ENCODE data around the gene RIPPLY1. TPM values are rescaled to one million over a fixed set of nuclear protein-coding genes. Genes with fewer than 3 reads are reported as not detected.

RIPPLY1 gene, protein sequence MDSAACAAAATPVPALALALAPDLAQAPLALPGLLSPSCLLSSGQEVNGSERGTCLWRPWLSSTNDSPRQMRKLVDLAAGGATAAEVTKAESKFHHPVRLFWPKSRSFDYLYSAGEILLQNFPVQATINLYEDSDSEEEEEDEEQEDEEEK
- total RNA-seq (not detected), polyA plus RNA-seq (not detected)
- long read RNA-seq, donor 1 = 0 reads
- long read RNA-seq, donor 2 = 0 reads
- long read RNA-seq, donor 3 = 0 reads
- long read RNA-seq, donor 4 = 0 reads
- long read RNA-seq, donor 5 = 0 reads
- long read RNA-seq, donor 6 = 0 reads
- long read RNA-seq, donor 7 = 0 reads
- long read RNA-seq, donor 8 = 0 reads
- long read RNA-seq, donor 9 = 0 reads
- long read RNA-seq, donor 10 = 0 reads

DNA sequence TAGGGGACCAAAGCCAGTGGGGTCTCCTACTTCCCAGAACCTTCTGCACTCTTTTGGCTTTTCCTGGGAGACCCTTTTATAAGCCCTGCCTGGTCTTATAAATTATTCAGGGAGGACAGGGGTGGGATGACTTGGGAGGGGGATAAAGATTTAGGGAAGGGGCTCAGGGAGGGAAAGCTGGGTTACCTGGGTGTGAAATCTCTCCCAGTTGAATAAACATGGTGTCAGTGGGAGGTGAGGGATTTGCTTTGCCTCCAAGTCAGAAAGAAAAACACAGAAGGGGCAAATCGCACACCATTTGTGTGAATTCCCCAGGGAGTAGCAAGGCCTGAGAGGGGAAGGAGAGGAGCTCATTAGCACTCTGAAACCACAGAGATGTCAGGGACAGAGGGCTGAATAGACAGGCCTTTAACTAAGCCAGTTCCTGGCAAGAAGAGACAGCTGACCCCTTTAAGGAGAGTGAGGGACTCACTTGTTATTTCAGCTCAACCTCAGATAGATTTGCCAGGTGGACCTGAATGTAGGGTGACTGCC, at the start of gene RIPPLY1:
Gene RIPPLY1 (minus strand): TSS at position 51 of the 534 bp plus-strand sequence. CDS start 54 bp downstream, outside the sequence.
- WGBS, 5 donors = 75 to 90% (median 88%) methylated on average over 1 of the region's 1 CpG
- no peak within 1 kb of the TSS for H3K27ac ChIP-seq
- no peak for DNase-seq
- no peaks in the 10 kb centered on the region for H3K9me3 ChIP-seq
- peaks cover 0 to 7% (median 0%) of the 10 kb centered on the region in 3 donors for H3K27me3 ChIP-seq
- no peaks in the 10 kb centered on the region for H3K36me3 ChIP-seq
- H3K4me1 ChIP-seq = no peaks in the 10 kb centered on the region
- H3K4me3 ChIP-seq = no peak within 1 kb of the TSS
- intact Hi-C loops (cut with DNase I; ENCODE audit: low total_unique reads) = no loop called here
- TF ChIP-seq, protein P1, sequence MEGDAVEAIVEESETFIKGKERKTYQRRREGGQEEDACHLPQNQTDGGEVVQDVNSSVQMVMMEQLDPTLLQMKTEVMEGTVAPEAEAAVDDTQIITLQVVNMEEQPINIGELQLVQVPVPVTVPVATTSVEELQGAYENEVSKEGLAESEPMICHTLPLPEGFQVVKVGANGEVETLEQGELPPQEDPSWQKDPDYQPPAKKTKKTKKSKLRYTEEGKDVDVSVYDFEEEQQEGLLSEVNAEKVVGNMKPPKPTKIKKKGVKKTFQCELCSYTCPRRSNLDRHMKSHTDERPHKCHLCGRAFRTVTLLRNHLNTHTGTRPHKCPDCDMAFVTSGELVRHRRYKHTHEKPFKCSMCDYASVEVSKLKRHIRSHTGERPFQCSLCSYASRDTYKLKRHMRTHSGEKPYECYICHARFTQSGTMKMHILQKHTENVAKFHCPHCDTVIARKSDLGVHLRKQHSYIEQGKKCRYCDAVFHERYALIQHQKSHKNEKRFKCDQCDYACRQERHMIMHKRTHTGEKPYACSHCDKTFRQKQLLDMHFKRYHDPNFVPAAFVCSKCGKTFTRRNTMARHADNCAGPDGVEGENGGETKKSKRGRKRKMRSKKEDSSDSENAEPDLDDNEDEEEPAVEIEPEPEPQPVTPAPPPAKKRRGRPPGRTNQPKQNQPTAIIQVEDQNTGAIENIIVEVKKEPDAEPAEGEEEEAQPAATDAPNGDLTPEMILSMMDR (IDR thresholded peaks at IDR 0.05) = no peak
- TF ChIP-seq POLR2A (IDR thresholded peaks at IDR 0.05) (no peak), POLR2AphosphoS5 (IDR thresholded peaks at IDR 0.05) (no peak), EP300 (IDR thresholded peaks at IDR 0.05) (no peak)

DNA sequence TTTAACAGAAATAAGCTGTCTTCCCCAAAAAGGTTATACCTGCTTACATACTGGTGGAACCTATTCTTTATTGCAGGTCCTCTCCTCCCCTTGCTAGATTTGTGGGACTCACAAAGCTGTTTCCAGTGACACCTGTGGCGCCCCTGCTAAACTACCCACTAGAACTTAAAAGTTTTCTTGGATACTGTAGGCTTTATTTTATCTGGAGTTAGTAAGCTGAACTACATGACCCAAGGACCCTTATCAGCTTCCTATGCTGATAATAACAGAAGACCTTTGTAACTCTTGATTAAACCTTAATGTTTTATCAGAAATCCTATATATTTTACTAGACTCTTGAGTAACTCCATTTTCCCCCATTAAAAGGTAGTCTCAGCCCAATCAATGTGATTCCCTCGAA, 49.4 kb upstream of the RIPPLY1 start:
- no peak for DNase-seq
- peaks cover 0 to 4% (median 0%) of the 10 kb centered on the region in 4 donors for H3K4me1 ChIP-seq
- H3K4me3 ChIP-seq = no peak overlapping the region
- WGBS, 5 donors = 48 to 92% (median 57%) methylated on average over 2 of the region's 2 CpGs
- no peak for TF ChIP-seq EP300 (IDR thresholded peaks at IDR 0.05)
- TF ChIP-seq, protein P1 (IDR thresholded peaks at IDR 0.05) = no peak
- no peak for TF ChIP-seq POLR2A (IDR thresholded peaks at IDR 0.05)
- no peak for TF ChIP-seq POLR2AphosphoS5 (IDR thresholded peaks at IDR 0.05)
- no peaks in the 10 kb centered on the region for H3K27me3 ChIP-seq
- no peaks in the 10 kb centered on the region for H3K9me3 ChIP-seq
- no peak overlapping the region for H3K27ac ChIP-seq
- peaks cover 0 to 18% (median 14%) of the 10 kb centered on the region in 4 donors for H3K36me3 ChIP-seq
- intact Hi-C loops (cut with DNase I; ENCODE audit: low total_unique reads) = no loop called here

DNA sequence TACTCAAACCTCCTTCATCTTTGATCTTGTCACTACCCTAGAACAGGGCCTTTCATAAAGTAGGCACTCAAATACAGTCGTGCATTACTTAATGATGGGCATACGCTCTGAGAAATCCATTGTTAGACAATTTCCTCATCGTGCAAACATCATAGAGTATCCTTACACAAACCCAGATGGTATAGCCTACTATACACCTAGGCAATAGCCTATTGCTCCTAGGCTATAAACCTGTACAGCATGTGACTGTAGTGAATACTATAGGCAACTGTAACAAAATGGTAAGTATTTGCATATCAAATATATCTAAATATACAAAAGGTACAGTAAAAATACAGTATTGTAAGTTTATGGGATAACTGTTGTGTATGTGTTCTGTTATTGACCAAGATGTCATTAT, 48.9 kb upstream of the RIPPLY1 start:
- H3K36me3 ChIP-seq = peaks cover 0 to 18% (median 14%) of the 10 kb centered on the region in 4 donors
- intact Hi-C loops (cut with DNase I; ENCODE audit: low total_unique reads) = no loop called here
- no peak overlapping the region for H3K27ac ChIP-seq
- H3K9me3 ChIP-seq = no peaks in the 10 kb centered on the region
- WGBS, 5 donors = 70 to 98% (median 84%) methylated on average over 3 of the region's 3 CpGs
- no peak for DNase-seq
- no peaks in the 10 kb centered on the region for H3K27me3 ChIP-seq
- H3K4me1 ChIP-seq = peaks cover 0 to 4% (median 0%) of the 10 kb centered on the region in 4 donors
- H3K4me3 ChIP-seq = no peak overlapping the region
- TF ChIP-seq EP300 (IDR thresholded peaks at IDR 0.05) = no peak

DNA sequence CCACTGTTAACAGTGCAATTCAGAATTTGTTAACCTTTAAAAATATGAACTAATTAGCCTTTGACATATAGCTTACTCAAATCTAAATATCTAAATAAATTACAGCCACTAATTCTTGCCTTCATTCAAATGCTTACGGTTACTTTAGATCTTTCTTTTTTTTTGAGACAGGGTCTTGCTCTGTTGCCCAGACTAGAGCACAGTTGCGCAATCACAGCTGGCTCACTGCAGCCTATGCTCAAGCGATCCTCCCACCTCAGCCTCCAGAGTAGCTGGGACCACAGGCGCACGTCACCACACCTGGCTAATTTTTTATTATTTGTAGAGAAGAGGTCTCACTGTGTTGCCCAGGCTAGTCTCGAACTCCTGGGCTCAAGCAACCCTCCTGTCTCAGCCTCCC, 48.1 kb upstream of the RIPPLY1 start:
- peaks cover 0 to 16% (median 12%) of the 10 kb centered on the region in 4 donors for H3K36me3 ChIP-seq
- 87 to 98% (median 96%) methylated on average over 6 of the region's 6 CpGs for WGBS, 5 donors
- H3K9me3 ChIP-seq = no peaks in the 10 kb centered on the region
- peaks cover 0 to 4% (median 0%) of the 10 kb centered on the region in 4 donors for H3K4me1 ChIP-seq
- H3K27me3 ChIP-seq = no peaks in the 10 kb centered on the region
- DNase-seq = no peak
- H3K4me3 ChIP-seq = no peak overlapping the region
- TF ChIP-seq POLR2A (IDR thresholded peaks at IDR 0.05) (no peak), EP300 (IDR thresholded peaks at IDR 0.05) (no peak), POLR2AphosphoS5 (IDR thresholded peaks at IDR 0.05) (no peak)
- TF ChIP-seq, protein P1 (IDR thresholded peaks at IDR 0.05) = no peak
- intact Hi-C loops (cut with DNase I; ENCODE audit: low total_unique reads) = no loop called here
- H3K27ac ChIP-seq = no peak overlapping the region

Data from stomach (tissue), 19 donors.